ENCODE results near the gene ST6GALNAC4. TPM values are rescaled to one million over a fixed set of nuclear protein-coding genes. Genes with fewer than 3 reads are reported as not detected.

ST6GALNAC4 gene
- total and polyA plus RNA-seq, 9 of the 15 experiments (the other 6 are each of a cell fraction or from before 2014, with no cell fraction given): 2.6 to 43.1 (median 15.4) TPM

GRCh38 chr9:127930231-127931091 is 13.6 kb upstream of the ST6GALNAC4 start, which contains the start of gene PIP5KL1 (continued):
- no peak for TF ChIP-seq SIX5 (IDR thresholded peaks at IDR 0.05; ENCODE audit: borderline replicate concordance in 1 of 2, insufficient read depth in 1 of 2, low read depth in 1 of 2, low read length in 2 of 2)
- TF ChIP-seq BDP1 (IDR thresholded peaks at IDR 0.05; ENCODE audit: insufficient read depth, insufficient read length): no peak
- no peak for TF ChIP-seq NR2C1 (IDR thresholded peaks at IDR 0.05)
- no peak for TF ChIP-seq NR2C1 (tag; IDR thresholded peaks at IDR 0.05)
- no peak for TF ChIP-seq ZNF175 (CRISPR knock-in tag; IDR thresholded peaks at IDR 0.05; ENCODE audit: low read depth)
- TF ChIP-seq NFRKB (IDR thresholded peaks at IDR 0.05; ENCODE audit: low read depth): no peak
- TF ChIP-seq ZNF717 (CRISPR knock-in tag; IDR thresholded peaks at IDR 0.05): no peak
- no peak for TF ChIP-seq HSF4 (CRISPR knock-in tag; IDR thresholded peaks at IDR 0.05; ENCODE audit: borderline replicate concordance)
- no peak for TF ChIP-seq ZNF507 (tag; conservative IDR thresholded peaks at IDR 0.05)
- no peak for TF ChIP-seq ZSCAN32 (CRISPR knock-in tag; IDR thresholded peaks at IDR 0.05)
- no peak for TF ChIP-seq HEY1 (CRISPR knock-in tag; IDR thresholded peaks at IDR 0.05; ENCODE audit: borderline replicate concordance)
- no peak for TF ChIP-seq SMAD1 (IDR thresholded peaks at IDR 0.05; ENCODE audit: low read depth, low read length, partially characterized antibody)
- TF ChIP-seq PML (IDR thresholded peaks at IDR 0.05; ENCODE audit: low read length): no peak
- TF ChIP-seq MIER1 (IDR thresholded peaks at IDR 0.05; ENCODE audit: low read depth): no peak
- TF ChIP-seq ZNF589 (CRISPR knock-in tag; IDR thresholded peaks at IDR 0.05; ENCODE audit: low read depth): no peak
- no peak for TF ChIP-seq FOXP1 (CRISPR knock-in tag; IDR thresholded peaks at IDR 0.05)
- TF ChIP-seq ZNF124 (CRISPR knock-in tag; IDR thresholded peaks at IDR 0.05): no peak
- 0 out of 2 replicates have a peak, but pooled peaks have one; percentile 88 for TF ChIP-seq RBM34 (IDR thresholded peaks at IDR 0.05; ENCODE audit: borderline replicate concordance, insufficient read depth, low read length)
- peak; percentile 100 for TF ChIP-seq RBM25 (IDR thresholded peaks at IDR 0.05; ENCODE audit: low read depth, low read length, severe bottlenecking)
- no peak for TF ChIP-seq HOXB6 (CRISPR knock-in tag; IDR thresholded peaks at IDR 0.05; ENCODE audit: borderline replicate concordance)
- no peak for TF ChIP-seq RBM15 (IDR thresholded peaks at IDR 0.05; ENCODE audit: insufficient read depth, low read length)
- TF ChIP-seq SRSF1 (IDR thresholded peaks at IDR 0.05; ENCODE audit: low read depth, low read length): no peak
- no peak for TF ChIP-seq CHAMP1 (IDR thresholded peaks at IDR 0.05)
- no peak for TF ChIP-seq LEF1 (IDR thresholded peaks at IDR 0.05)
- TF ChIP-seq CBX1 (IDR thresholded peaks at IDR 0.05; ENCODE audit: low read depth): peak; percentile 28; the same call in 1 of the 2 replicates
- no peak for TF ChIP-seq ZNF23 (CRISPR knock-in tag; IDR thresholded peaks at IDR 0.05)
- peak in 1 of 2 experiments; percentile 70; a peak in 1 of 4 replicates for TF ChIP-seq TEAD1 (CRISPR knock-in tag; IDR thresholded peaks at IDR 0.05)
- no peak for TF ChIP-seq TOE1 (IDR thresholded peaks at IDR 0.05; ENCODE audit: borderline replicate concordance)
- no peak for TF ChIP-seq TOE1 (CRISPR knock-in tag; IDR thresholded peaks at IDR 0.05; ENCODE audit: borderline replicate concordance, low read depth)
